Sigmoid colon (tissue), 7 donors: ENCODE measurements around the gene PGM5. TPM values are rescaled to one million over a fixed set of nuclear protein-coding genes. Genes with fewer than 3 reads are reported as not detected.
"Not testable (repeated sequence)": the region's sequence is repeated elsewhere in the genome, so short reads cannot be mapped to it uniquely, and the experiment has no call there.

Source experiments
- DNase-seq: peaks from one replicate; pipeline ENCODE4 v3.0.0-alpha.2; 2019
- H3K27ac ChIP-seq, 4 donors: fragments of 200-600 bp; sonication (generic); one replicate each; pipeline ENCODE4 v1.5.1; 2016 to 2019; ENCODE audit warnings: mild to moderate bottlenecking in 1 of 4
- H3K27me3 ChIP-seq, 3 donors: fragments of 200-600 bp; sonication (generic); one replicate each; pipeline ENCODE4 v1.5.1; 2019; ENCODE audit warnings: mild to moderate bottlenecking in 1 of 3
- H3K36me3 ChIP-seq, 4 donors: fragments of 200-600 bp; sonication (generic); one replicate each; pipeline ENCODE4 v1.5.1; 2016 to 2019
- H3K4me1 ChIP-seq, 4 donors: fragments of 200-600 bp; sonication (generic); one replicate each; pipeline ENCODE4 v1.5.1; 2017 to 2019
- H3K4me3 ChIP-seq, 4 donors: fragments of 200-600 bp; sonication (generic); one replicate each; pipeline ENCODE4 v1.5.1; 2017 to 2019; ENCODE audit warnings: mild to moderate bottlenecking in 2 of 4, moderate library complexity in 1 of 4
- H3K9me3 ChIP-seq, 4 donors: fragments of 200-600 bp in 3 of 4; sonication (generic) in 3 of 4; one replicate each; pipeline versions ENCODE4 v1.5.1 to v1.6.1; 2013 to 2019
- POLR2A ChIP-seq, 2 donors: fragments of 450-650 bp; IDR thresholded peaks; one replicate each; pipeline ENCODE4 v1.6.1; 2016; ENCODE audit warnings: antibody characterized with exemption in 2 of 2, mild to moderate bottlenecking in 2 of 2, moderate library complexity in 2 of 2
- POLR2AphosphoS5 ChIP-seq, 4 donors: sonication (generic); formaldehyde crosslinking; IDR thresholded peaks; one replicate each; pipeline ENCODE4 v1.6.1; 2017; ENCODE audit warnings: antibody characterized with exemption in 4 of 4
- WGBS, 2 donors: extraction: QIAGEN DNeasy Blood & Tissue Kit; methylation state at CpG; one replicate each; pipeline ENCODE4 v1.1.7; 2013; 5-methylcytosine and 5-hydroxymethylcytosine counted together
- intact Hi-C: fragments of 100-400 bp; cut with DNase I; formaldehyde crosslinking; loops from one replicate; pipeline ENCODE4 v1.15.1; 2023
- polyA plus RNA-seq, 3 donors: library from polyadenylated mRNA; stranded (reverse); fragments of 200-250 nt; gene quantifications; one replicate each; pipeline ENCODE4 v1.2.3, GENCODE V29; 2013
- total RNA-seq, 4 donors: library from RNA; depleted of rRNA; stranded (reverse); fragments of >200 nt; gene quantifications; one replicate each; pipeline ENCODE4 v1.1.0, GENCODE V29; 2016
- donor health status: healthy with polysubstance abuse.
- donor health status: Bipolar disorder and iron deficiency.
- donor health status: healthy.

PGM5 gene
- total RNA-seq: 100 to 1,000 TPM; 547 to 670 (median 639) TPM
- polyA plus RNA-seq: 10 to 100 TPM in 2 of 3 donors, 1 to 10 TPM in 1; 3.9 to 20.6 (median 14.4) TPM

DNA sequence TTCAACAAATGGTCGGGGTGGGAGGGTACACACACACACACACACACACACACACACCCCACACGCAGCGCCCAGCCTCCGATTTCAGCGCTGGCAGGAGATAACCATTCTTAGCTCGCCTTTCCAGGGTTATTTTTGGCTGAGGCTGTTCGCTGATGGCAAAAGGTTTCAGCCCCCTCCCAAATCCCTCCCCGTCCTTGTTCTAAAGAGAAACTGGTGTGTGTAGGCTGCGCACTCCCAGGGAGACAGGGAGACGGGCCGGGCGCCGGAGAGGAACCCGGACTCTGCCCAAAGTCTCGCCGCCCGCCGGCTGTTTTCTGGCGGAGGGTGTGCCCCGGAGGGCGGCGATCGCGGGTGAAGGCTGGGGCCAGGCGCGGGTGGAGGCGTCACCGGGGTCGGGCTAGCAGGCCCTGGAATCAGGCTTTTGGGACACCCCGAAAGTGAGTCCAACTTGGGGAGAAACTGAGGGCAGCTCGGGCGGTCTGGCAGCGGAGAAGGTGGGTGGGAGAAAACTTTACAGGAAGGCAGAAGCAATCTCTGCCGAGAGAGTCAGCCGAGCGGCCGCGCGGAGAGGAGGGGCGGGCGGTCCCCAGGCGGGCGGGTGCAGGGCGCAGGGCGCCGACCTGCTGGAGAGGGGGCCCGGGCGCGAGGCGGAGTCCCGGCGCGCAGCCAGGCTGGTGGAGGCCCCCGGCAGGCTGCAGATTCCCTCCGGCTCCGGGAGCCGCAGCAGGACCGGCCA, at the start of gene PGM5:
Gene PGM5, plus strand, starts transcription at position 232 of the 739 bp plus-strand sequence. CDS start 517 bp downstream, outside the sequence.
- not testable (repeated sequence) for H3K36me3 ChIP-seq, H3K9me3 ChIP-seq, H3K4me1 ChIP-seq, H3K27me3 ChIP-seq
- Histone ChIP-seq H3K27ac (peak within 1 kb of the TSS; percentile 88 to 95 (median 92)), H3K4me3 (peak within 1 kb of the TSS; percentile 61 to 86 (median 78))
- intact Hi-C loops: loop anchor here (10.0 kb wide), 2 partner anchors 148 to 208 kb away; no protein-coding TSS in a partner anchor
- 1% methylated on average over 58 of the region's 58 CpGs for WGBS, 2 donors
- peak; percentile 80 for DNase-seq
- TF ChIP-seq POLR2A (IDR thresholded peaks at IDR 0.05) (peak in 1 of 2 donors; percentile 47), POLR2AphosphoS5 (IDR thresholded peaks at IDR 0.05) (peak; percentile 22 to 73 (median 52))

DNA sequence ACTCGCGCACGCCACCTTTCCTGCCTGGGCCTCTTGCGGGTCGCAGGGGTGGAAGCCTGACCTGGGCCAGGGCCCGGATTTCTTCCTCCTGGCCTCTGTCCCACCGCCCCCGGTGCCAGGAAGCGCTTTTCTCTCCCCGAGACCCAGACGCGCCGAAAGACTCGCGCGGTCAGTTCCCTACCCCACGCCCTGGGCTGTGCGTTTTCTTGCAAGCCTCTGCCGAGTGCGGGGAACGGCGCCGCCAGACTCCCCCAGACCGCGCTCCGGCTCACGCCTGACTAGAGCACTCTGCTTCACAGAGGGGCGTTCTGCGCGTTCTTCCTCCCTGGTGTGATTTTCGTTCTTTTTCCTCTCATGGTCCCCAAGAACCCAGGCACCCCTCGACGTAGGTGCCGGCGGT, 49.3 kb upstream of the PGM5 start:
- H3K4me3 ChIP-seq, H3K9me3 ChIP-seq, H3K4me1 ChIP-seq, intact Hi-C loops, H3K36me3 ChIP-seq, DNase-seq, H3K27me3 ChIP-seq, H3K27ac ChIP-seq: not testable (repeated sequence)
- WGBS, 2 donors: 36% methylated on average over 17 to 18 of the region's 35 CpGs

DNA sequence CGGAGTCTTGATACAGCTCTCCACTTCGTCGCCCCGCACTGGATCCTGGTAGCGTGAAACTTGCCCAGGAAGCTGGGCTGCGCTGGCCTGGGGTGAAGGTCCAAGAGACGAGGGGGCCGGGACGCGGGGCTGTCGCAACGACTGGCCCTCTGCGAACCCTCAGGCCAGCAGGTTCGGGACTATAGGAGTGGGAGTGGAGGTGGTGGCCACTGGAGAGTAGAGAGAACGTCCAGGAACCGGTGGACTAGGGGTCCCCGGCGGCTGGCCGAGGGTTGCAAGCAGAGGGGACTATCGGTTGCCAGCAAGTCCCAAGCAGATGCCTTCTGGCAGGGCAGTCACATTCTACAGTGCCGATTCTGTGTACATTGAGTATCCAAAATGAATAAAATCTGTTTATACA, 48.8 kb upstream of the PGM5 start:
- H3K27me3 ChIP-seq, DNase-seq, H3K9me3 ChIP-seq, H3K36me3 ChIP-seq, H3K4me1 ChIP-seq, H3K27ac ChIP-seq, intact Hi-C loops, H3K4me3 ChIP-seq: not testable (repeated sequence)
- WGBS, 2 donors: 23 to 30% methylated on average over 19 to 20 of the region's 21 CpGs

DNA sequence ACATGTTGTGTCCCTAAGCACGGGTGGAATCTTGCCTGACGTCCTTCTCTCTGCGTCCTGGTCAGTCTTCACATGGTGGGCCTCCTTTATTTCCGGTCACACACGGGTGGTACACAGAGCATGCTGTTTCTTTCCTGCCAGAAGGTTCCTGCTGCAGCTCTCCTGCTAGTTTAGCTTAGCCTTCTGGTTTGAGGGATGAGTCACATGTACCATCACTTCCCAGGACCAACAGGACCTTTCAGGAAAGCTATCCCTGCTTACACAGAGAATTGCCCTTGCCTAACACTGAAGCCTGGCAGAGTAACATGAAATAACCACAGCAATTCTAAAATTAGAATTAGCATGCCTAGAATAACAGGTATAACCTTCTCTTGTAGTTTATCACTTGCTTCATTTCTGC, 45.2 kb upstream of the PGM5 start:
- DNase-seq, H3K4me3 ChIP-seq, H3K4me1 ChIP-seq, H3K27ac ChIP-seq, H3K9me3 ChIP-seq, H3K27me3 ChIP-seq, H3K36me3 ChIP-seq, intact Hi-C loops: not testable (repeated sequence)
- no CpG with 5 or more reads among the region's 5 CpGs for WGBS, 2 donors

DNA sequence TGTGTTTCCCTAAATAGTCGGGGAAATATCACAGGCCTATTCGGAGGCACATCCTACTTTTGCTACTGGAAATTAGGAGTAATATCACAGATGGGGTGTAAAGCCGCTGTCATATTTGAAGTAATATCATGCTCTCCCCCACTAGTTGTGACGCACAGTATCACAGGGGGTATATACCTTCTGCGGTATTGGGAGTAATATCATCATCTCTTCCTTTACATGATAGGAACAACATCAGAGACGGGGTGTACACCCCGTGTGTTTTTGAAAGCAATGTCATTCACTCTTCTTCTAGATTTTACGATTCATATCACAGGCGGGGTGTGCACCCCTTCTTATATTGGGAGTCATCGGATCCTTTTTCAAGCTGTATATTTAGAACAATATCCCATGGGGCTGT, 38.2 kb upstream of the PGM5 start:
- 74 to 75% methylated on average over 9 of the region's 10 CpGs for WGBS, 2 donors

DNA sequence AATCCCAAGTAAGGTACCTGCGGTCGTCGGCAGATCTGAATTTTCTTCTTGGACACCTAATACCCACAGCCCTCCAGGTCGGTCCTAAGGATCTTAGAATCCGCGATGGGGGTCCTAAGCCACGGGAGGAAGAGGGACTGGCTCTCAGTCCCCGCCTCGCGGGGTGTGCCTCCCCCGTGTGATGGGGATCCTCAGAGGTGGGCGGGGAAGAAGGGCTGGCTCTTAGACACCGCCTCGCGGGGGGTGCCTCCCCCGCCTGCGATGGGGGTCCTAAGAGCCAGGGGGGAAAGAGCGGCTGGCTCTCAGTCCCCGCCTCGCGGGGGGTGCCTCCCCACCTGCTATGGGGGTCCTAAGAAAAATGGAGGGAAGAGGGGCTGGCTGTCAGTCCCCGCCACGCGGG, 32.7 kb upstream of the PGM5 start:
- H3K27me3 ChIP-seq, H3K27ac ChIP-seq, H3K4me1 ChIP-seq, DNase-seq, H3K4me3 ChIP-seq, H3K9me3 ChIP-seq, intact Hi-C loops, H3K36me3 ChIP-seq: not testable (repeated sequence)
- 39 to 49% methylated on average over 15 to 17 of the region's 24 CpGs for WGBS, 2 donors

More for the DNA sequence above, 38.2 kb upstream of the PGM5 start:
- H3K4me1 ChIP-seq, H3K27ac ChIP-seq, H3K9me3 ChIP-seq, DNase-seq, H3K27me3 ChIP-seq, intact Hi-C loops, H3K36me3 ChIP-seq, H3K4me3 ChIP-seq: not testable (repeated sequence)

DNA sequence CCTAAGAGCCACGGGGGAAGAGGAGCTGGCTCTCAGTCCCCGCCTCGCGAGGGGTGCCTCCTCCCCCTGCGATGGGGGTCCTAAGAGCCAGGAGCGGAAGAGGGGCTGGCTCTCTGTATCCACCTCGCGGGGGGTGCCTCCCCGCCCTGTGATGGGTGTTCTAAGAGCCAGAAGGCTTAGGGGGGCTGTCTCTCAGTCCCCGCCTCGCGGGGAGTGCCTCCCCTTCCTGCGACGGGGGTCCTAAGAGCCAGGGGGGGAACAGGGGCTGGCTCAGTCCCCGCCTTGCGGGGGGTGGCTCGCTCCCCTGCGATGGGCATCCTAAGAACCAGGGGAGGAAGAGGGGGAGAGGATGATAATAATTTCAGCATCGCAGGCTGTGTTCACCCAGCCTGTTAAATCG, 31.9 kb upstream of the PGM5 start:
- H3K36me3 ChIP-seq, H3K4me3 ChIP-seq, H3K27ac ChIP-seq, H3K9me3 ChIP-seq, DNase-seq, intact Hi-C loops, H3K4me1 ChIP-seq, H3K27me3 ChIP-seq: not testable (repeated sequence)
- 10 to 28% methylated on average over 6 of the region's 20 CpGs for WGBS, 2 donors

DNA sequence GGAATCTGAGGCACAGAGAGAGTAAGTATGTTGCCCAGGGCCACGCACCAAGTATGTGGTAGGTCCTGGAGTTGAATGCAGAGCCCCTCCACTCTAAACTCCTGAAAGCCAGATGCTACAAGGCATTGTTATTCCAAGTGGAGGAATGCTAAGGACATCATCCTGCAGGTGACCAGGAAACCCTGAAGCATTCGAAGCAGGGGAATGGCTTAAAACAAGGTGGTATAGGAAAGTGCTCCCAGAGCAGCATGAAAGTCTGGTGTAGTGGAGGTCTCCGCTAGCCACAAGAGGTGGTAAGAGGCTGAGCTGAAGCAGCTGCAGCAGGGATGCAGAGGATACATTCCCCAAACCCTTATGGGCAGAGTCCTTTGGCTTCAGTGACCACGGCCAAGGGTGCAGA, 27.3 kb upstream of the PGM5 start:
- DNase-seq, H3K4me3 ChIP-seq, intact Hi-C loops, H3K36me3 ChIP-seq, H3K4me1 ChIP-seq, H3K27ac ChIP-seq, H3K27me3 ChIP-seq, H3K9me3 ChIP-seq: not testable (repeated sequence)
- WGBS, 2 donors: 80 to 82% methylated on average over 2 of the region's 4 CpGs

DNA sequence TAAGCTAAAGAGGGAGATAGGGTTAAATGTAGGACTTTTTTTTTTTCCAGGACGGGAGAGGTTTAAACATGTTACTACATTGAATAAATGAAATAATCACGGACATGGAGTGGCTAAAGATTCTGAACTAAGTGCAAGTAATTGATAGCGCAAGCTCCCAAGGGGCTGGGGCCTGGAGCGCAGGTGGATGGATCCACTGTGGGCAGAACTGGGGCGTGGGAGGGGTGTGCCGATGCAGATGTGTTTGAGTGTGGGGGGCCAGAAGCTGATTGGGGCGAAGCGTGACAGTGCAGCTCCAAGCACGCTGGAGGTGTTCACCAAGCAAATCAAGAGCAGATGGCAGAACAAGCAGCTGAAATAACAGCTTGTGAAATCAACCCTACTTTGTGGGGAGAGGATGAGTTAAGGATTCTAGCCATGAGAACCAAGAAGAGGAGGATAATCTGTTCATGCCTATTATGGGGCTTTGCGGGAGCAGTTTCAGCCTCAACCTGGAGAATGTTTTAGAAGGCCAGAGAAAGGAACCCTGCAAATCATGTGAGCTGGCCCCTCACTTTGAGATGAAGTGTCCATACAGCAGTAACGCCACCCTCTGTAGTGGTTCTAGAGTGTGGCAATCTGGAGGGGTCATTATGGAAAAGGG, 25.8 kb upstream of the PGM5 start:
- intact Hi-C loops, H3K36me3 ChIP-seq, H3K27me3 ChIP-seq: not testable (repeated sequence)

DNA sequence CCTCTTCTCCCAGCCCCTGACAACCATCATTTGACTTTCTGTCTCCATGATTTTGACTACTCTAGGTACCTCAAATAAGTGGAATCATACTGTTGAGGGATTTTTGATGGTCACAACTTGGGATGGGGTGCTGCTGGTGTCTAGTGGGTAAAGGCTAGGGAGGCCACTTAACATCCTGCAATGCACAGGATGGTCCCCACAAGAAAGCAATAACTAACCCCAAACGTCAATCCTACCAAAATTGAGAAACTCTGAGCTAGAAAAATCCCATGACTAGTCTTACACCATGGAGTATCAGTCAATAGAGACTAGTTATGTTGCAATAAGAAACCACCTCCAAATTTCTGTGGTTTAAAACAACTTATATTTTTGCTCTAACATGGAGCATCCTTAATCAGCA, 24.3 kb upstream of the PGM5 start:
- intact Hi-C loops, DNase-seq, H3K4me3 ChIP-seq, H3K4me1 ChIP-seq, H3K36me3 ChIP-seq, H3K27ac ChIP-seq, H3K9me3 ChIP-seq, H3K27me3 ChIP-seq: not testable (repeated sequence)
- 64 to 94% methylated on average over 1 of the region's 1 CpG for WGBS, 2 donors

More for the DNA sequence above, 25.8 kb upstream of the PGM5 start:
- not testable (repeated sequence) for H3K4me1 ChIP-seq, DNase-seq, H3K27ac ChIP-seq, H3K4me3 ChIP-seq, H3K9me3 ChIP-seq
- WGBS, 2 donors: 80 to 91% methylated on average over 7 to 8 of the region's 11 CpGs

DNA sequence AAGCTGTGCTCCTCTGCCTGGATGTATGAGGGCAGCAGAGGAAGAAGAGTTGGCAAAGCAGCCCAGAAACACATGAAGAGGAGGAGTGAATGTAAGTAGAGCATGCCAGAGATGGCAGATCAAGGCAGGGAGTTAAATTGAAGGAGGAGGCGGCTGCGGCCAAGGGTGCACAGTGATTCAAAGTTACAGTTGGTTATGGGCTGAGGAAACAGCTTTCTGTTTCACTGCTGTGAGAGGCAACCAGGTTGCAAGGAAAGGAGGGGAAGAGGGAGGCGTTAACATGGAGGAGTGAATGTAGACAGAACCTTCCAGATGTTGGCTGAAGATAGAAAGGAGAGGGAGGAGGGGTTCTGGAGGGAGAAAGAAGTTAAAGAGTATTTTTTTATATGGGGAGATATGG, 20.5 kb upstream of the PGM5 start:
- H3K4me3 ChIP-seq, H3K27me3 ChIP-seq, H3K4me1 ChIP-seq, DNase-seq, H3K36me3 ChIP-seq, H3K27ac ChIP-seq, H3K9me3 ChIP-seq, intact Hi-C loops: not testable (repeated sequence)
- 64 to 83% methylated on average over 2 of the region's 3 CpGs for whole genome bisulfite sequencing, 2 donors

DNA sequence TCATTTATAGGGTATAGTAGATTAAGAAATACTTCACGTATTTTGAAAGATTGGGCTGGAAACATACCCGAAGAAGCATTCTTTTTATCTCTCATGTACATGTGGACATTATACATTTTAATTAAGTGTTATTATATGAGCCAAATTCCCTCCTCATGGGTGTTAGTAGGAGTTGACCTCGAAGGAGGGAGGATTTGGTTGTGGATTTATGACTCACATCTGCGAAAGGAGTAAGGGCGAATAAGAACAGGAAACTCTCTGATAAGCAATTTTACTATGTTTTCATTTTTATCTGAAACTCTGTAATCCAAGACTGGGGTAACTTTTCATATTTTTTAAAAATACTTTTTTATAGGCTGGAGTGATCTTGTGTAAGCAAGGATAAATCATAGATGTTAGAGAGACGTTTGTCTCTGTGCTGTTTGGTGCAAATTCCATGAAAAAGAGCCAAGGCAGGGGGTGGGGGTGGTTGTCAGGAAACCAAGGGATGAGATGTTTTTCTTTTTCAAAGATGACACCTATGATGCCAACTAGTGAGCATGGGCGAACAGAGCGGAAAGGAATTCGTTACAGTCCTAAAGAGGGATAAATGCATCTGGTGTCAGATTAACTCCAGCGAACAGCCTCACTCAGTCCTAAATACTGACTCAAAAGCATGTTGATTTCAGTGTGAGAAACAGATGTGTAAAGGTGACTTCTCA, 19.6 kb upstream of the PGM5 start:
- 71 to 77% methylated on average over 4 to 5 of the region's 10 CpGs for WGBS, 2 donors
- H3K36me3 ChIP-seq, H3K9me3 ChIP-seq, DNase-seq, intact Hi-C loops, H3K27ac ChIP-seq, H3K27me3 ChIP-seq, H3K4me3 ChIP-seq, H3K4me1 ChIP-seq: not testable (repeated sequence)
